ENCODE data around the gene NEDD4L.
A peak's percentile ranks its signal among the peaks of the same experiment; 100 is the strongest.

NEDD4L gene

DNA sequence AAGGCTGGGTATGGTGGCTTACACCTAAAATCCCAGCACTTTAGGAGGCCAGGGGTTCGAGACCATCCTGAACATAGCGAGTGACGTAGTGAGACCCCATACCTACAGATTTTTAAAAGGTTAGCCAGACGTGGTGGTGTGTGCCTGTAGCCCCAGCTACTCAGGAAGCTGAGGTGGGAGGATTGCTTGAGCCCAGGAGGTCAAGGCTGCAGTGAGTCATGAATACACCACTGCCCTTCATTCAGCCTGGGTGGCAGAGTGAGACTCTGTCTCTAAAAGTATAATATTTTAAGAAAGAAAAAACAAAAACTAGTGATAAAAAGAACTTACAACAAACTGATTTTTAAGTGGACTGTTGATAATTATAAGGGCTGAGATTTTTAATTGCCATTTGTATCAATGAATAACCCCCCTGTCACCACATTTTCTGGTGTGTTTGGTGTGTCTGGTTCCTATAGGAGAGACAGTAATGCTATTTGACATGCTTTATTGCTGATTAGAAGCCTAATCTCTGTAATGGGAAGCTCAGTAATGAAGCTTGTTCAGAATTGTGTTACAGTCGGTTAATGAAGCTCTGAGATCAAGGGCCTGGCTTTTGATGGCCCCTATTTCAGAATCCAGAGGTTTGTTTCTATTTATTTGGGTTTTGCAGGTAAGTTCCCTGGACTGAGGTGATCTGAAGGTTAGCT lies 147.0 kb downstream of the NEDD4L start:
- DNase-seq: no peak

DNA sequence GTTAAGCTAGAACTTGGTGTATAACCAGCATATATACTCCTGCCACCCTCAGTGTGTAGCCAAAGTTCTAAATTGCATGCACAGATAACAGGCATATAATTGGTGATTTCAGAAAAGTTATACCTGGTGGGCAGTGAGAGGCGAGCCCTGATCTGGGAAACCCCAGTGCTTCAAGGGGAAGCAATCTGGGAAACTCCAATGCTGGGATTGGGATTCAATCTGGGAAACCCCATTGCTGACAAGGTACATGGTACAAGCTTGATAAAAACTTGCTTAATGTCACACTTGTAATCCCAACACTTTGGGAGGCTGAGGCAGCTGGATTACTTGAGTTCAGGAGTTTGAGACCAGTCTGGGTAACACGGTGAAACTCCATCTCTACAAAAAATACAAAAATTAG lies 147.6 kb downstream of the NEDD4L start:
- DNase-seq: no peak

- no peak for DNase-seq
Measured at GRCh38 chr18:58192519-58192918, 148.5 kb downstream of the NEDD4L start.

- DNase-seq: no peak
Measured at GRCh38 chr18:58194028-58194427, 150.0 kb downstream of the NEDD4L start.

GRCh38 chr18:58195278-58195765 lies 151.3 kb downstream of the NEDD4L start:
- no peak for DNase-seq

- DNase-seq: no peak
Measured at GRCh38 chr18:58196164-58196563, 152.1 kb downstream of the NEDD4L start.

DNA sequence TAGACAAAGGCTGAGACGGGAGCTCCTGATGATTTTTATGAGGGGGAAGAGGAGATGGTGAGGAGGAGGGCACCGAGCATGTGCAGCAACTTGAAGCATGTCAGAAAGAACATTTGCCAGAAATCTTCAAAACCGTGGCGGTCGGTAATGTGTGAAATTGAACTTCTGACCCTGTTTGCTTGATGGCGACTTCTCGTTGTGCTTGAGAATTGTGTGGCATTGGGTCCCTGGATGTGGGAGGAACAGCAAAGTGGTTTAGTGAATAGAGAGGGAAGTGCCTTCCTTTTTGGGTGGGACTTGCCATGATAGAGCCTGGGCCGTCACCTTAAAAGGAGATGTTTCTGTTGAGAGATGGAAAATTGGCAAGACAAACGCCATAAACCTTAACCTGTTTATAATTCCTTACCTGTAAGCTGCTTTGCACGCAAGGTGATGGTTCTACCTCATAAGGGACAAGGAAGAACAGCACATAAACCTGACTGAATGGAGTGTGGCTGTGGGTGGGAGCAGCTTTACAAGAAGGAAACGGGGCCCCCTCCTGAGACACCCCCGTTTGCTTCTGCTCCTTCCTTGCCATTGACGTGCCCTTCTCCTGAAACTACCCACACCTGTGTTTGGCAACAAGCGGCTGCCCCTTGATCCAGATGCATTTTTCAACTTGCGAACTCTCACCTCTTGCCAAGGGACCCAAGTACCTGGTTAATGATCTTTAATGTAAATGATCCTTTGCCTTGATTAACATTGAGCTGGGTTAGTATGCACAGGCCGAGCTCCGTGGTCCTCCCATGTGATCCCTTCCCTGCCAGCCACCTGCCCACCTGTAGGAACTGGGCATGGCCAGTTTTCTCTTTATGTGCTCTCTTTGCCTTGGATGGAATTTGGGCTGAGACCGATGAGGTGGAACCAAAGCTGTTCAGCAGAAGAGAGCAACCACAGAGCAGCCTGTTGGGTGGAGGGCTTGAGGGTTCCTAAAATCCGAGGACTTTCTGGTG lies 153.2 kb downstream of the NEDD4L start:
- no peak for DNase-seq

GRCh38 chr18:58201268-58201667 lies 157.2 kb downstream of the NEDD4L start:
- no peak for DNase-seq

- no peak for DNase-seq
Measured at GRCh38 chr18:58201733-58202730, 158.0 kb downstream of the NEDD4L start.

DNA sequence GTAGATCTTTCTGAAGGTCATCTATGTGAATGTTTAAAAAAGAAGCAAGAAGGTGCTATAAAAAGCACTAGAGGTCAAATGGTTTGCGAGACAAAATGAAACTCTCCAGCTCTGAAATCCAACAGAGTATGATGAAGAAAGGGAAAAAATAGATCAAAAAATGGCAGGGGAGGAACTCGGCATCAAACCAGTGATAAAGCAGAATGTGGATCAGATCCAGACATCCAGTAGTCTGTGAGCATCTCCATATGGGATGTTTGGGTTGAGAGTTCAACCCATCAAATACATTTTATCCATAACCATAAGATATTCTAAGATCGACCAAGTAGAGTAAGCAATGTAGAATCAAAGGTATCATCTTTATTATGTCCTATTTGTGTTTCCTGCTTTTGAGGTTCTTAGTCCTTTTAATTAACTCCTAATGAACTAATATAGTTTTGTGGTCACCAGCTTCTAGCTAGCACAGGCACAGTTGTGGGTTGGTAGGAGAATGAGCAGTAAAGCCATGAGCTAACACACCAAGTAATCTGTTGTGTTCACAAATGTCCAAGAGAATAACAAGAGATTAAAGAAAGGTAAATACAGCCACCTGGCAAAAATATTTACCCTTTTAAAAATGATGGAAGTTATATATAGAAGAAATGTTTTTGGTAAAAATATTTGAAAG lies 160.9 kb downstream of the NEDD4L start:
- DNase-seq: no peak

DNA sequence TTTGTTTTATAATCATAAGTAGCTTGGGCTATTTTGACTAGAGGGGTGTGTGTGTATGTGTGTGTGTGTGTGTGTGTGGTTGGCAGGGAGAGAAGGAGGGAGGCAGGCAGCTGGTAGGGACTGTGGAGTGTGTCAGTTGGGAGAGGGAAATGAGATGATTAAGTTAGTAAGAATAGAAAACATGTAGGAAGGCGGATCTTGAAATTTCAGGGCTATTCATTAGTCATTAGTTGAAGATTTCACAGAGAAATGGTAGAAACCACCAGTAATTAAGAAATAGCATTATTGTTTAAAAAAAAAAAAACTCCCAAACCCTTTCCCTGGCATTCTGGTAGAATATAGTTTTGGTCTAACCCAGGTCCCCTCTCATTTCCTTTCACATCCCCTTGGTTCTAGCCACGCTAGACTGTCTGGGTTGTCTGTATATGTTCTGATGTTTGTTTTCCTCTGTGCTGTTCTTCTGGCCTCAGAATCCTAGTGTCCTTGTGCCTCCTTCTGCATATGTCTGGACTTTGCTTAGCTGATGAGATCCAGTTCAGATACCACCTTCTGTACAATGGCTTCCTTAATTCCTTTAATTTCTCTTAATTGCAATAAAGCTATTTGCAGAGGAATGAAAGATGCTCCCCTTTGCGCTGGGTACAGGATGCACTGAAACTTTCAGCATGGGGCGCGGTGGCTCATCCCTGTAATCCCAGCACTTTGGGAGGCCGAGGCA lies 161.6 kb downstream of the NEDD4L start:
- no peak for DNase-seq

DNA sequence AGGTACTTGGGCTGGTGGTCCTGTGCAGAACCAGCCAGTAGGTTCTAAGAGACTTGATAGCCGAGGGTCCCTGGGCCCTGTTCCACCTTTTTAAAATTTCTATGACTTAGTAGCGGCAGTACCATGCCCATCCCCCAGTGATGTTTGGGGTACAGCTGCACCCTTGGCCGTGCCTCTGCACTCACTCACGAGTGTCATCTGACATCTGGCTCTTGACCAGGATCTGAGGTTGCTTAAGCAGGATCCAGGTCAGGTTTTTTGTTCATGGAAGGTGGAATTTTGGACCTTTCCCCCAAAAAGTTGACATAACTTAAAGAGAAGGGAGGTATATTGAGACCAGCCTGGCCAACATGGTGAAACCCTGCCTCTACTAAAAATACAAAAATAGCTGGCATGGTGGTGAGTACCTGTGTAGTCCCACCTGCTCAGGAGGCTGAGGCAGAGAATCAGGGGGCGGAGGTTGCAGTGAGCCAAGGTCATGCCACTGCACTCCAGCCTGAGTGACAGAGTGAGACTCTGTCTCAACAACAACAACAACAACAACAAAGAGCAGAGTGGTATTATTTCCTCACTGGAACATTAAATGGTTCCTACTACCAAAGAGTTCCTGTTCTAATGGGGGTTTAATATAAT lies 163.6 kb downstream of the NEDD4L start:
- no peak for DNase-seq

- DNase-seq: no peak
Measured at GRCh38 chr18:58208207-58208932, 164.3 kb downstream of the NEDD4L start.

- no peak for DNase-seq
Measured at GRCh38 chr18:58209326-58209725, 165.3 kb downstream of the NEDD4L start.

DNA sequence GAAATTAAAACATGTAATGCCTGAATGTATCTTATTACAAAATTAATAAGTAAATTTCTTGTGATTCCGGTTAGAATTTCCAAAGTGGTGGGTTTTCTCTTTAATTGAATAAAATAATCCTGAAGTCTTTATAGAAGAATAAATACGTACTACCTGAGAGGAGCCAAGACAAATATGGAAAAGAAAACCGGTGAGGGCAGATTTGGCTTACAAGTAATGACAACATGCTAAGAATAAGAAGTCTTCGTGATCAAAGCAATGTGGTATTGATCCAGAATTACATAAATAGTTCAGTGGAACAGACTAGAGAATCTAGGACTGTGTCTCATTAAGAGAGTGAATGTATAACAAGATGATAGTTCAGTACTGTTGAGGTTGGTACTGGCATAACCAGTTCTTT lies 167.5 kb downstream of the NEDD4L start:
- no peak for DNase-seq

DNA sequence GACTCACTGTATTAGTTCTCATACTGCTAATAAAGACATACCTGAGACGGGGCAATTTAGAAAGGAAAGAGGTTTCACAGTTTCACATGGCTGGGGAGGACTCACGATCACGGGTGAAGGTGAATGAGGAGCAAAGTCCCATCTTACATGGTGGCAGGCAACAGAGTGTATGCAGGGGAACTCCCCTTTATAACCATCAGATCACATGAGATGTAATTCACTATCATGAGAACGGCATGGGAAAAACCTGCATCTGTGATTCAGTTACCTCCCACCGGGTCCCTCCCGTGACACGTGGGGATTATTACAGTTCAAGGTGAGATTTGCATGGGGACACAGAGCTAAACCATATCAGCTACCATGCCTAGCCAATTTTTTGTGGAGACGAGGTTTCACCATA lies 168.2 kb downstream of the NEDD4L start:
- no peak for DNase-seq

- peak; percentile 18 for DNase-seq
Measured at GRCh38 chr18:58213440-58213839, 169.4 kb downstream of the NEDD4L start.

DNA sequence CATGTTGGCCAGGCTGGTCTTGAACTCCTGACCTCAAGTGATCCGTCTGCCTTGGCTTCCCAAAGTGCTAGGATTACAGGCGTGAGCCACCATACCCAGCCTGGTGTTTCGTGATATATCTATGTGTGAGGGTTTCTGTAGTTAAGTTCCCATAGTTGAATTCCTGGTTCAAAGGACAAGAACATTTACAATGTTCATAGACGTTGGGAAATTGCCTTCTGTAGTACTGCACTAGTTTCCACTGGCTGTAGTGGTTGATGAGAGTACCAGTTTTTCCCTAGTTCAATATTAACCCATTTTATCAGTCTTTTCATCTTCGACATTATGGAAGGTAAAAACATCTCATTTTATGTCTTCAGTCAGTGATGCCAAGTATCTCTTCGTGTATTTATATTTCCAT lies 171.0 kb downstream of the NEDD4L start:
- no peak for DNase-seq

- no peak for DNase-seq
Measured at GRCh38 chr18:58216071-58216481, 172.1 kb downstream of the NEDD4L start.

DNA sequence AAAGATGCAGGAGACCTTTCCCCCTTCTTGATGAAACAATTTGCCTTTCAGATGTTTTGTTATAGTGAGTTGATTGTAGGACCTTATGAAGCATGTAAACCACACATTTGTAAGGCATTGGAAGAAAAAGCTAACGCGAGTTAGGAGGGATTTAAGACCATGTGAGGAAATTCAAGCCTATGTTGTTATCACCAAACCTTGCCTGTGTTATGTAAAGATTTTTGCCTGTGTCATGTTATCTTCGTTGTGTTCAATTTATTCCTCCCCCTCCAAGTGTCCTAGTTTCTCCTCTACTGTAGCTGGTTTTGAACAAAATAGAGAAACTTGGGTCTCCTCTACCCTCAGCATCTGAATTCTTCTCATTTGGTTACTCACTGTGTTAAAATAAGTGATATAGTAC lies 173.0 kb downstream of the NEDD4L start:
- no peak for DNase-seq

Measured in CD4-positive, alpha-beta T cell treated with Interleukin-15 for 1 hour (primary cell).